NCI-H1417 treated with DMSO at 0.1 percent for 48 hours (cell line): ENCODE measurements around the gene TBCB.
"Not testable (repeated sequence)": the region's sequence is repeated elsewhere in the genome, so short reads cannot be mapped to it uniquely, and the experiment has no call there.

Experiments used
- DNase-seq: peaks from one replicate; lab custom pipeline; 2025; lab: John Stamatoyannopoulos, UW

The TBCB gene

GRCh38 chr19:36173846-36174245 is 58.6 kb downstream of the TBCB start:
- DNase-seq: not testable (repeated sequence)
